Islet of Langerhans (tissue), 1 donor: ENCODE measurements around the gene ANKS1A.

Source experiments
- FAIRE-seq: peaks from one replicate; lab custom pipeline; 2011; peaks lifted over from hg19 to GRCh38; lab: Jason Lieb, UNC

The ANKS1A gene

DNA sequence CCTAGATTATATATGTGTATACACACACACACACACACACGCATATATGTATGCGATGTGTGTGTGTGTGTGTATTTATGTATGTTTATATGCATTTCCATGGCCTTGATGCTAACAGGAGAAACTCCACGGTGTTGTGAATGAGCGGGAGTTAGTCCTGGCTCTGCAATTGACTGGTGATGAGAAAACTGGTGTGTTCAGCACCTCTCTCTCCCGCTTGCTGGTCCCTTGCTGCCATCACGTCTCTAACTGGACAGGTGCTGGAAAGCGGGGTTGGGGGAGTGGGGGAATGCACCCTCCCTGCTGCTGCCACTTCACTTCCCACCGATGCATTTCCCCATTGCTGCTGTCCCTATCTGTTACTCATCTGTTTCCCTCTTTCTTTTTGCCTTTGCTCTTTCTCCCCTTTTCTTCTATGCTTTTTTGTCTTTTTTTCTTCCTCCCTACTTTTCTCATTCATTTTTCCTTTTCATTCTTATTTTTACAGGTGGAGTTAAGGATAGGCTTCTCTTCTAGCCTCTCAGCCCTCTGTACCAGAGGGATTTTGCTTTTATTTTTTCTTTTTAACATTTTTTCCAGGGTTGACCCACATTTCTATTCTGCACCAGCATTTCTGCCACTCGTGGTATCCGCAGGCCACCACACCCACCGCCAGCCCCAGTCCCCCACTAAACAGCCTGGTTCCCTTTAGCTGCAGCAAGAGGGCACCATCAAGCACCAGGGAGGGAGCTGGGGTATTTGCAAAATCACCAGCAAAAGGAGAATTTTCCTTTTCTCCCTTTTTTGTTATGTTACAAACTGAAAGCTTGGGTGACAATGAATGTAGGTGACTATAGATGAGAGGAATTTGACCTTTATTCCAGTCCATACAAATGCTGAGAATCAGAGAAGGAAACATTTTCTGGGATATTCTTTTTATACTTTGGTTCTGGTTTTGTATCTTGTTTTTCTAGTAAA, 136.5 kb downstream of the ANKS1A start:
- FAIRE-seq = no peak

GRCh38 chr6:35026434-35027222, 137.6 kb downstream of the ANKS1A start:
- FAIRE-seq = no peak

DNA sequence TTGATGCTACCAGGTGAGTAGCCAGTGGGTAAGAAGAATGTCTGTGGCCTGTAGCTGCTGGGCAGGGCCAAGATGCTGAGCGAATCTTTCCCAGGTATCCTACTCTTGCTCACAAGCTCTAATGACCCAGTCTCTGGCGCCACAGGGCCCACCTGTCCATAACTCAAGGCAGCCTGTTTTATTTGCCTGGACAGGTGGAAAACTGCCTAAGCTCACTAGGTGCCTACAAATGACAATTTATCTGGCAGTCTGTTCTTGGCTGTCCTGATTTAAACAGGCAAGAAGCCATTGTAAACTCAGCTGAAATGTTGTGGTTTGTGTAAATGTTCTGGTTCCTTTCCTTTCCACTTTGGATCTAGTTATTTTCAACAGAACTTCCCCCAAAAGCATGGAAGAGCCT, 138.8 kb downstream of the ANKS1A start:
- no peak for FAIRE-seq

DNA sequence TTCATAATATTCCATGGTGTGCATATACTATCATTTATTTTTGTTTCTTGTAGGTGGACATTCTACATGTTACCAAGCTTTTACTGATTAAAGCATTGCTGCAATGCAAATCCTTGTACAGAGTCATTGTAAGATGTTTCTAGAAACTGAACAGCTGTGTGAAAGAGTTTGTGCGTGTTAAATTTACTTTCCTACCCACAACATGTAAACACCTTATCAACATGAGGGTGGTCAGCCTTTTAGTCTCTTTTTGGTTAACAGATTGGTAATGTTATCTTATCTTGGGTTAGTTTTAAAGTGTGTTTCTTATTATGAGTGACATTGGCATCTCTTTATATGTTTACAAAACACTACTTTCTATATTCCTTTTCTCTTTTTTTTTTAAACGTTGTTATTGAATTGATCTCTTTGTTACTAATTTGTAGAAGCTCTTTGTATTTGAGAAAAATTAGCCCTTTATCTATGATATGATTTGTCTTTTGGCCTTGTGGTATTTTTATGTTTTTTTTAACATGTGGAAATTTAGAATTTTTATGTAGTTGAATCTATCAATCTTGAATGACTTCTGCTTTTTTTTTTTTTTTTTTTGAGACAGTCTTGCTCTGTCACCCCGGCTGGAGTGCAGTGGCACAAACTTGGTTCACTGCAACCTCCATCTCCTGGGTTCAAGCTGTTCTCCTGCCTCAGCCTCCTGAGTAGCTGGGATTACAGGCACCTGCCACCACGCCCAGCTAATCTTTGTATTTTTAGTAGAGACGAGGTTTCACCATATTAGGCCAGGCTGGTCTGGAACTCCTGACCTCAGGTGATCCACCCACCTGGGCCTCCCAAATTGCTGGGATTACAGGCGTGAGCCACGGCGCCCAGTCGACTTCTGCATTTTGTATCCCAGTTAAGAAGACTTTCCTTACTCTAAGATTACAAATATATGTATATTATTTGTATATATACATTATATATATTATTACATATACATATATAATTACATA, 140.0 kb downstream of the ANKS1A start:
- FAIRE-seq = peak; percentile 17

- FAIRE-seq = no peak
These were observed 141.0 kb downstream of the ANKS1A start for GRCh38 chr6:35030099-35030498.

DNA sequence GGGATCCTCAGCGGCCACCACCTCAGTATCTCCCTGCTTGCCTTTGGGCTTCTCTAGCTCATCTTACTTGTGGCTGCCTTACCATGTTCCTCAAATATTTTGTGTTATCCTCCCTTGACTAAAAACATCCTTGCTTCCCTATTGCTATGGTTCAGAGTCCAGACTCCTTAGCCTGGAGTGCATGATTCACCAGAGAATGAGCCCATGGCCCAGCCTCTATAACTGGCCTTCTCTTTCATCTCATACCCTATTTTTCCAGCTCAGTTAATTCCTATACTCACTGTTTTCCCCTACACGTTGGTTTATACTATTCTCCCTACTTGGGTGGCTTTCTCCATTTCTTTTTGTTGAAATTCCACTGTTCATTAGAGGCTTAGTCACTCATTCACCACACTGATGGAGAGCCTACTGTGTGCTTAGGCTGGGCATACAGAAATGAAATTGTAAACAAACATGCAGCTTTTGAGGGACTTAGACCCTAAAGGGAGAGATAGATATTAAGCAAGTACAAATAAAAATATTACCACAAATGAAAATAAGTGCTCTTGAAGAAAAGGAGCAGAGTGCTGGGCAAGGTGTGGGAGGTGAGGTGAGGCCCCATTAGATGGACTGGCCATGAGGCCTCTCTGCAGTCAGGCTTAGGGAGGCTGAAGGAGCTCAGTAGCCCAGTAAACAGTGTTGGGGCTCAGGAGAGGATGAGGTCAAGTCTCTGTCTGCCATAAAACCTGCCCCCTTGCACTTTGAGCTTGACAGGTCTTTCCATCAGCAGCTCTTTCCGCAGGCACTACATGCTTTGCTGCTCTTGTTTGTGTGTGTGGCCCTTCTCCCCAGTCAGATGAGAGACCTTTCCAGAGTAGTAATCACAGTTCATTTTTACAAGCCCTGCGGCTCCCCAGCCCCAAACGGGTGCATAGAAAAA, 142.8 kb downstream of the ANKS1A start:
- FAIRE-seq = no peak

GRCh38 chr6:35033683-35034082, 144.6 kb downstream of the ANKS1A start:
- FAIRE-seq = no peak

- peak; percentile 60 for FAIRE-seq
These were observed 145.5 kb downstream of the ANKS1A start for GRCh38 chr6:35034411-35035191.

DNA sequence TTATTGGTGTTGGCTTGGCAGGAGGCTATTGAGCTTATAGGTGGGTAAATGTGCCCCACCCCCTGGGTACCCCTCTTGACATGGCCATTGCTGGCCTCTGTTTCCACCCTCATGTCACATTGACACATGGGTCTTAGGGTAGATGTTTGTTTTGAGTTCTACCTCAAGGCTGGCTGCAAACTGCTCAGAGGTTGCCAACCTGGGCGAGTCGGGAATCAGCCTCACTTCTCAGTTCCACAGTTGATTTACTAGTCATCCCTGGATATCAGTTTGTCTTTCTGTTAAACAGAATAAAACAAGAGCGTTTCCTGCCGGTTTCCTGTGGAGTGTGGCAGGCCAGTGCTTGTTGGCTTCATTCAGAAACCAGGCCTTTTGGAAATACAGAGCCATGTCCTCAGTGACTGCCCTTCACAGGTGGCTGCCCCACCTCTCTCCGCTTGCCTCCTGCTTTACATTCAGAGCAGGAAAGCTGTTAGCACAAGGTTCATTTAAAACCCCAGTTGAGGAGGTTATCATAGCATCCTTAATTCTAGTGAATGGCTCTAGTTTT, 146.5 kb downstream of the ANKS1A start:
- no peak for FAIRE-seq

DNA sequence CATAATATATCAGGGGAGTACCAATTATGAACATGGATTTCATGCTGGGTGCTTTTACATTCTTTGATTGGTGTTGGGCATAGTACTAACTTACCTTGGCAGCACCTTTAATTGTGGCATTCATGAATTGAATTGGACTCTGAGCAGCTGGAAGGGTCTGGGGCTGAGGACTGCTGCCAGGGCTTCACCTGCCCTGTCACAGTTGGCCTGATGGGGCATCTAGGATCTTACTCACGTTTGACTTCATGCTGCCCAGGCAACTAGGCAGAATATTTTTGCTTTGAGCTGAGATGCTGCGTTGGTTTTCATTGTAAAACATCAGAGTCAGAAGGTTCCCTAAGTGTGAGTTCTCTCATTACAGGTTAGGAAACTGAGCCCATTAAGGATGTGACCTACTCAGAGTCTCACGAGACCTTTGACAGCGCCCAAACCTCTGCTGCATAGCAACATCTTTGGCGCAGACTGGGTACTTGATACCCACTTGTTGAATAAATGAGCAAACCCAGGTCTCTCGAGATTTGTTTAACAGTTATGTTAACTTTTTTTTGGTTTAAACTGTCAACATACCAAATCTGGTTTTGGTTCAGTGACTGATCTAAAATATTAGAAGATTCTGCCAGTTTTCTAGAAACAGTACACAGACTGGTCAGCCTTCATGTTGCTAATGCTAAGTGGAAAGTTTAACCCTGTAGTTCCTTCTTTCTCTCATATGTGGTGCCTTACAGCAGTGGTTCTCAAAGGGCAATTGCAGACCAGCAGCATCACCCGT, 147.2 kb downstream of the ANKS1A start:
- FAIRE-seq = no peak

DNA sequence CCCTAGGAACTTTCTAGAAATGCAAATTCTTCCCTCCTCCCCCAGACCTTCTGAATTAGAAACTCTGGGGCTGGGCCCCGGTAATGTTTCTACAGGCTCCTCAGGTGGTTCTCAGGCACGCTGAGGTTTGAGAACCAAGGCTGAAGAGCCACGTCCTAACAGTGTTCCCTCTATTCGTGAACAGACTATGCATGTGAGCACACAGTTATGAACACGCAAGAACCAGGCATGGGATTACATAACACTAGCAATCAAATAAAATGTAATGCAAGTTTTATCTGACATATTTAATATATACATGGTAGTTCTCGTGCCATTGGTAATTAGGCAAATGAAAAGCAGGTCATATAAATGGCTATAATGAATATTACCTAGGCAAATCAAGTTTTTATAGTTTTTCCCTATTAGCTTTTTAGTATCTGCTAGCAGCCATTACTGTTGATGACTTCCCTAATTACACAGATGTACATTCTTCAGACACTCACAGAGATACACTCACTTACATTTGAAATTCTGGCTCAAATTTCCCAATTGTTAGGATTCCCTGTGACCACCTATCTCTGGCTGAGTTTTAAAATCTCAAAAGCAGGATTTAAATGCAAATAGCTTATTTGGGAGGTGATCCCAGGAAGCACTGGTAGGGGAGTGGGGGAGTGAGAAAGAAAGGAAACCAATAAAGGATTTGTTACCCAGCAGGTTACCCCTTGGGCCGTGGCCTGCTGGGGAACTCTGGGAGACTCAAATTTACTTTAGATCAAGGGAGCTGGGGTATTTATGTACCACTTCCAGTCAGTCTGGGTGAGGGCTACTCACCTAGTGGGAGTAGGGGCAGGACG, 148.0 kb downstream of the ANKS1A start:
- no peak for FAIRE-seq

GRCh38 chr6:35037664-35038038, 148.6 kb downstream of the ANKS1A start:
- FAIRE-seq = no peak

DNA sequence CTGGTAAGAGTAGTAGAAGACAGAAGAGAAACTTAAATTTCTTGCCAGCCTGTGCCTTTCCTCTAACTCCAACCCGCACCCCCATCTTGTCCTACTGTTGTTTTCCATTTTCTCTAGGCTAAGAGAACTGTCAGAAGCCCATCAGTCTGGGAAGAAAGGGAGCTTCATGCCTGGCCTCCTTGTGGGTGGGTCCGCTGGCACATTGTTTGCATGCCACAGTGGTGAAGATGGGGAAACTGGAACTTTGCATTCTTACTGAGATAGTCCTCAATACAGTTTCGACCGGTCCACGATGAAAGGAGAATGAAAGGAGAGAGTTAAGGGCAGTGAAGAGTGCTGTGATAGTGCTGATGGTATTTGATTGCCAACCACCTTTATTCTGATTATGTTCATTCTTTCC, 149.0 kb downstream of the ANKS1A start:
- FAIRE-seq = no peak

DNA sequence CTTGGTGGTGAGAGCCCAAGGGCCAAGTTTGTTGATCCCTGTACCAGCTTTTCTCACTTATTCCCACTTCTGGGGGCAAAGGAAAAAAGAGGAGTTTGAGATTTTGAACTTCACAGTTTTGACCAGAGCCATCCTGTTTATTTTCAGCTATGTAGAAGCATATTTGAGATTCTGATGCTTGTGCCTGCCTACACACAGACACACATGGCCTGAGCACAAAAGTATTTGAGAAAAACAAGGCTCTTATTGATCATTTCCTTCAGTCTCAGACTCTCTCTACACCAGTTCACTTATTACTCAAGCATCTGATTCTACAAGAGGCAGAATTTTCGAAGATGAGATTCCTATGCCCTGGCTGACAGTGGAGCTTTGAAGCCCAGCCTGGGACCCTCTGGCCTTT, 151.3 kb downstream of the ANKS1A start:
- FAIRE-seq = no peak

DNA sequence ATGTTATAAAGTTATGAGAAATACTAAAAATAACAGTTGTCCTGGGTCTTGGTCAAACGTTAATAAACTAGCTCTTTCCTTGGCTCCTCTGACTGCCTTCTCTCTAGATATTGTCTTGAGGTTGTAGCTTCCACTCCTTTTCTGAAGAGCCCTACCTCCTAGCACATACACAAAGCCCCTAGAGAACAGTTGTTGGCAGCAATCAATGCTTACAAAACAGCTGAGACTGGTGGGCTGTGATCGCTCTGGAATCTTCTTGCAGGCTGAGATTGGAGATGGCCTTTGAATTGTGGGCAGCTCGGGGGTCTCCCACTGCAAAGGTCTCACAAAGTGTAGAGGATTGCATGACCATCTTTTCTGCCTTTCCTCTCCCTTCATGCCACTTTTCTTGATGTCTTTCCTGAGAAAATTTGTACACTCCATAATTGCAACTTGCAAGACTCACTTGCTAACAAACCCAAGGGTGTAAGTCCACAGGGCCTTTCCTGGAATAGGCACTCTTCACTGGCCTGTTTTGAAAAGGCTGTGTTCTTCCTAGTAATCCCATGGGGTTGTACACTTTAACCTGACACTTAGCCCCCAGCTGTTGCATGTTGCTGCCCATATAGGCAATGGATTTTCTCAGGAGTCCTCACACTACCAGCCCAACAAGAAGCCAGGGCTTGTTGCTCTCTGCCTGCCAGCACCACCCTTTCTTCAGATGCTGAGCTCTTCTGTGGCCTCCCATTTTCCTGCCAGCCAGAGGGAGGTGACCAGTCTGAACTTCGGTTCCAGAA, 152.2 kb downstream of the ANKS1A start:
- FAIRE-seq = no peak

GRCh38 chr6:35042031-35042815, 153.2 kb downstream of the ANKS1A start:
- FAIRE-seq = no peak
